Activated CD8-positive, alpha-beta memory T cell treated with anti-CD3 and anti-CD28 coated beads, Interleukin-2, amount 50 U/mL, for 4 hours (primary cell): Measurements from ENCODE around the gene SMPD4.
A peak's percentile ranks its signal among the peaks of the same experiment; 100 is the strongest.
"Not testable (repeated sequence)": the region's sequence is repeated elsewhere in the genome, so short reads cannot be mapped to it uniquely, and the experiment has no call there.

Experiments used
- DNase-seq: peaks from one replicate; pipeline ENCODE4 v3.0.0-alpha.2; 2020

SMPD4 gene

GRCh38 chr2:130181325-130181879 is at the start of gene SMPD4:
Gene SMPD4, minus strand, starts transcription at chr2:130181602. Its CDS starts 5,010 bp downstream, at chr2:130176592.
- peak; percentile 99 for DNase-seq

- not testable (repeated sequence) for DNase-seq
Observed at GRCh38 chr2:130230907-130231306, 49.5 kb upstream of the SMPD4 start.

- not testable (repeated sequence) for DNase-seq
Observed at GRCh38 chr2:130230376-130230775, 49.0 kb upstream of the SMPD4 start.

GRCh38 chr2:130229161-130229510 is 47.7 kb upstream of the SMPD4 start:
- not testable (repeated sequence) for DNase-seq

- DNase-seq: not testable (repeated sequence)
Observed at GRCh38 chr2:130228467-130229160, 47.2 kb upstream of the SMPD4 start.

- DNase-seq: not testable (repeated sequence)
Observed at GRCh38 chr2:130228005-130228404, 46.6 kb upstream of the SMPD4 start.

GRCh38 chr2:130222523-130222922 is 41.1 kb upstream of the SMPD4 start:
- not testable (repeated sequence) for DNase-seq

GRCh38 chr2:130220505-130220904 is 39.1 kb upstream of the SMPD4 start:
- not testable (repeated sequence) for DNase-seq

- not testable (repeated sequence) for DNase-seq
Observed at GRCh38 chr2:130219147-130219546, 37.7 kb upstream of the SMPD4 start.

GRCh38 chr2:130207051-130207450 is 25.6 kb upstream of the SMPD4 start:
- DNase-seq: not testable (repeated sequence)

- not testable (repeated sequence) for DNase-seq
Observed at GRCh38 chr2:130203150-130203549, 21.7 kb upstream of the SMPD4 start.

GRCh38 chr2:130202518-130202917 is 21.1 kb upstream of the SMPD4 start:
- not testable (repeated sequence) for DNase-seq

- no peak for DNase-seq
Observed at GRCh38 chr2:130198343-130198742, 16.9 kb upstream of the SMPD4 start, which contains the start of gene TUBA3E. Gene TUBA3E, minus strand, starts transcription at chr2:130198439. Its CDS starts 79 bp downstream, at chr2:130198360.

- not testable (repeated sequence) for DNase-seq
Observed at GRCh38 chr2:130196052-130196451, 14.7 kb upstream of the SMPD4 start.

- DNase-seq: not testable (repeated sequence)
Observed at GRCh38 chr2:130195089-130195635, 13.8 kb upstream of the SMPD4 start.

- not testable (repeated sequence) for DNase-seq
Observed at GRCh38 chr2:130193824-130194223, 12.4 kb upstream of the SMPD4 start.

- DNase-seq: not testable (repeated sequence)
Observed at GRCh38 chr2:130192451-130192850, 11.0 kb upstream of the SMPD4 start.

- not testable (repeated sequence) for DNase-seq
Observed at GRCh38 chr2:130191319-130191718, 9.9 kb upstream of the SMPD4 start.

GRCh38 chr2:130190237-130190636 is 8.8 kb upstream of the SMPD4 start:
- no peak for DNase-seq

GRCh38 chr2:130188958-130189357 is 7.6 kb upstream of the SMPD4 start:
- not testable (repeated sequence) for DNase-seq

GRCh38 chr2:130187859-130188792 is 6.7 kb upstream of the SMPD4 start:
- DNase-seq: not testable (repeated sequence)

GRCh38 chr2:130187268-130187667 is 5.9 kb upstream of the SMPD4 start:
- no peak for DNase-seq

GRCh38 chr2:130186391-130186790 is 5.0 kb upstream of the SMPD4 start:
- DNase-seq: no peak
